ENCODE data around the gene ZNF429. TPM values are rescaled to one million over a fixed set of nuclear protein-coding genes. Genes with fewer than 3 reads are reported as not detected.

The ZNF429 gene
- total and polyA plus RNA-seq, 2 donors (not counting 3 experiments of a cell fraction or from before 2014, with no cell fraction given) = 2.1 to 2.6 TPM

GRCh38 chr19:21484631-21485030 is 20.8 kb upstream of the ZNF429 start:
- Histone ChIP-seq H3K27ac (ENCODE audit: insufficient read depth, low read depth, low read length) (no peak overlapping the region), H3K79me2 (ENCODE audit: control insufficient read depth, insufficient read depth, low read length) (no peaks in the 10 kb centered on the region), H3K9me3 (replicated peaks; ENCODE audit: control insufficient read depth, insufficient read depth, low read length) (peaks cover 7% of the 10 kb centered on the region), H3K9ac (replicated peaks; ENCODE audit: extremely low read depth, insufficient read depth, low read length) (no peak overlapping the region), H3K9me1 (replicated peaks; ENCODE audit: control insufficient read depth, extremely low read depth, insufficient read depth, low read length) (no peaks in the 10 kb centered on the region), H3K27me3 (ENCODE audit: control insufficient read depth in 2 of 2, insufficient read depth in 2 of 2, low read length in 2 of 2) (no peaks in the 10 kb centered on the region), H3K4me1 (ENCODE audit: control insufficient read depth, extremely low read depth, insufficient read depth, low read length) (no peaks in the 10 kb centered on the region), H3K4me3 (replicated peaks in 1 of 3; ENCODE audit: insufficient read depth in 1 of 3, low read depth in 1 of 3, low read length in 3 of 3) (no peak overlapping the region), H2AFZ (ENCODE audit: low read depth, low read length) (no peak overlapping the region), H3K36me3 (ENCODE audit: control insufficient read depth in 2 of 2, extremely low read depth in 1 of 2, insufficient read depth in 2 of 2, low read length in 2 of 2) (no peaks in the 10 kb centered on the region), H4K20me1 (replicated peaks; ENCODE audit: control insufficient read depth, extremely low read depth, insufficient read depth, low read length) (no peaks in the 10 kb centered on the region), H3K4me2 (ENCODE audit: insufficient read depth, low read length) (no peak overlapping the region)
- no peak for FAIRE-seq
- POLR2A ChIA-PET = no interaction called here
- TF ChIP-seq JUN (IDR thresholded peaks at IDR 0.05; ENCODE audit: borderline replicate concordance, insufficient read depth, insufficient read length, low read depth) (no peak), EZH2 (IDR thresholded peaks at IDR 0.05; ENCODE audit: borderline replicate concordance, low read depth, low read length, severe bottlenecking) (no peak), MYC (IDR thresholded peaks at IDR 0.05; ENCODE audit: low read depth, low read length) (no peak), FOS (IDR thresholded peaks at IDR 0.05; ENCODE audit: borderline replicate concordance, insufficient read depth, low read length) (no peak), POLR2A (IDR thresholded peaks at IDR 0.05; ENCODE audit: low read depth, low read length) (no peak), GATA2 (IDR thresholded peaks at IDR 0.05; ENCODE audit: insufficient read depth, insufficient read length, low read depth, low read length) (no peak), POLR2AphosphoS5 (IDR thresholded peaks at IDR 0.05; ENCODE audit: insufficient read depth, low read depth, low read length) (no peak), MAX (IDR thresholded peaks at IDR 0.05; ENCODE audit: insufficient read depth, insufficient read length) (no peak), CTCF (IDR thresholded peaks at IDR 0.05; ENCODE audit: extremely low read depth in 1 of 2, insufficient read depth in 1 of 2, low read depth in 1 of 2, low read length in 2 of 2) (no peak)
- no TSS peak for BruUV-seq (replicated peaks)
- CTCF ChIA-PET = no interaction called here
- DNase-seq (ENCODE audit: low read depth, low spot score) = no peak
- dilution Hi-C loops (cut with MboI; ENCODE audit: extremely low pct_ligation_motif_present, low sequenced_read_pairs) = no loop called here
- intact Hi-C loops (cut with micrococcal nuclease) = no loop called here

All from endothelial cell of umbilical vein (primary cell).